Upper lobe of left lung (tissue), 6 donors: ENCODE measurements around the gene GYS2. TPM values are rescaled to one million over a fixed set of nuclear protein-coding genes. Genes with fewer than 3 reads are reported as not detected.

Experiments
- ATAC-seq, 2 donors: fragments of 200-7000 bp; cut with Tn5 transposase; one replicate each; pipeline ENCODE4 v1.9.1; 2022; ENCODE audit warnings: mild to moderate bottlenecking in 2 of 2, moderate library complexity in 2 of 2; ENCODE audit not compliant: low FRiP score in 2 of 2
- DNase-seq, 2 donors: peaks; one replicate each; pipeline ENCODE4 v3.0.0-alpha.2; 2019 to 2020
- H3K27ac ChIP-seq, 4 donors: fragments of 200-600 bp; sonication (generic); one replicate each; pipeline ENCODE4 v1.5.1; 2016 to 2019
- H3K27me3 ChIP-seq, 4 donors: fragments of 200-600 bp; sonication (generic); one replicate each; pipeline ENCODE4 v1.5.1; 2017 to 2019
- H3K36me3 ChIP-seq, 4 donors: fragments of 200-600 bp; sonication (generic); one replicate each; pipeline ENCODE4 v1.5.1; 2016 to 2019
- H3K4me1 ChIP-seq, 4 donors: fragments of 200-600 bp; sonication (generic); one replicate each; pipeline ENCODE4 v1.5.1; 2018 to 2019
- H3K4me3 ChIP-seq, 4 donors: fragments of 200-600 bp; sonication (generic); one replicate each; pipeline ENCODE4 v1.5.1; 2017 to 2019; ENCODE audit warnings: mild to moderate bottlenecking in 2 of 4, moderate library complexity in 1 of 4
- H3K9me3 ChIP-seq, 4 donors: fragments of 200-600 bp; sonication (generic); one replicate each; pipeline ENCODE4 v1.5.1; 2018 to 2019
- EP300 ChIP-seq, 4 donors: sonication (generic); formaldehyde crosslinking; IDR thresholded peaks; one replicate each; pipeline ENCODE4 v1.5.1; 2017; ENCODE audit warnings: antibody characterized with exemption in 4 of 4, control low read depth in 2 of 4
- POLR2A ChIP-seq, 4 donors: fragments of 450-650 bp; IDR thresholded peaks; one replicate each; pipeline ENCODE4 v1.5.1; 2016 to 2017; ENCODE audit warnings: antibody characterized with exemption in 4 of 4, mild to moderate bottlenecking in 2 of 4
- POLR2AphosphoS5 ChIP-seq, 2 donors: sonication (generic); formaldehyde crosslinking; IDR thresholded peaks; one replicate each; pipeline ENCODE4 v1.5.1; 2017; ENCODE audit warnings: antibody characterized with exemption in 2 of 2
- WGBS, 2 donors: methylation state at CpG; one replicate each; pipeline ENCODE4 v1.1.5; 2017 to 2018; 5-methylcytosine and 5-hydroxymethylcytosine counted together
- total RNA-seq, 6 donors: library from RNA; depleted of rRNA in 4 of 6; stranded (reverse); fragments of >200 nt in 4 of 6; gene quantifications; one replicate each; pipeline versions ENCODE4 v1.1.0 to v1.2.1, GENCODE V29; 2016 to 2021
- TF ChIP-seq, protein P1 (sequence below), 6 experiments: fragments of 450-650 bp in 4 of 6; fragments of 200-600 bp in 2 of 6; sonication (generic) in 2 of 6; IDR thresholded peaks; one replicate each; pipeline ENCODE4 v1.5.1; 2016 to 2019; ENCODE audit warnings: antibody characterized with exemption in 6 of 6
- donor health status: DM: no; HTN: no; CAD: no; lungs with moderate emphysema.
- donor health status: DM: no; HTN: yes; CAD: no; lungs with severe emphysema.

Gene GYS2
- total RNA-seq, 6 donors from 2014 or later = 0.55 TPM; not detected in 5

DNA sequence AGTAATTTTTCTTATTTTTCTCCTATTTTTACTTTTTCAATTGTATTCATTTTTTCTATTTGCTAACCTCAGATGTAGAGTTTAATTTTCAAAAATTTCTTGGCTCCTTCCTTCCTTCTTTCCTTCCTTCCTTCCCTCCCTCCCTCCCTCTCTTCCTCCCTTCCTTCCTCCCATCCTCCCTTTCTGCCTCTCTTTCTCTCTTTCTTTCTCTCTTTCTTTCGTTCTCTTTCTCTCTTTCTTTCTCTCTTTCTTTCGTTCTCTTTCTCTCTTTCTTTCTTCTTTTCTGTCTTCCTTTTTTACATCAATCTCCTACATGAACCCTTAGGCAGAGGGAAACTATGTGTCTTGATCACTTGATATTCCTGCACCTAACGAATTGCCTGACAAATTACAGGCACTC lies 12.4 kb upstream of the GYS2 start:
- no peak for ATAC-seq
- no peaks in the 10 kb centered on the region for H3K36me3 ChIP-seq
- no peak for DNase-seq
- H3K4me1 ChIP-seq = peaks cover 7 to 16% (median 12%) of the 10 kb centered on the region in 4 donors
- H3K27ac ChIP-seq = no peak overlapping the region
- WGBS, 2 donors = 89 to 91% methylated on average over 3 of the region's 3 CpGs
- H3K9me3 ChIP-seq = no peaks in the 10 kb centered on the region
- no peaks in the 10 kb centered on the region for H3K27me3 ChIP-seq
- no peak for TF ChIP-seq POLR2AphosphoS5 (IDR thresholded peaks at IDR 0.05)
- TF ChIP-seq, protein P1, sequence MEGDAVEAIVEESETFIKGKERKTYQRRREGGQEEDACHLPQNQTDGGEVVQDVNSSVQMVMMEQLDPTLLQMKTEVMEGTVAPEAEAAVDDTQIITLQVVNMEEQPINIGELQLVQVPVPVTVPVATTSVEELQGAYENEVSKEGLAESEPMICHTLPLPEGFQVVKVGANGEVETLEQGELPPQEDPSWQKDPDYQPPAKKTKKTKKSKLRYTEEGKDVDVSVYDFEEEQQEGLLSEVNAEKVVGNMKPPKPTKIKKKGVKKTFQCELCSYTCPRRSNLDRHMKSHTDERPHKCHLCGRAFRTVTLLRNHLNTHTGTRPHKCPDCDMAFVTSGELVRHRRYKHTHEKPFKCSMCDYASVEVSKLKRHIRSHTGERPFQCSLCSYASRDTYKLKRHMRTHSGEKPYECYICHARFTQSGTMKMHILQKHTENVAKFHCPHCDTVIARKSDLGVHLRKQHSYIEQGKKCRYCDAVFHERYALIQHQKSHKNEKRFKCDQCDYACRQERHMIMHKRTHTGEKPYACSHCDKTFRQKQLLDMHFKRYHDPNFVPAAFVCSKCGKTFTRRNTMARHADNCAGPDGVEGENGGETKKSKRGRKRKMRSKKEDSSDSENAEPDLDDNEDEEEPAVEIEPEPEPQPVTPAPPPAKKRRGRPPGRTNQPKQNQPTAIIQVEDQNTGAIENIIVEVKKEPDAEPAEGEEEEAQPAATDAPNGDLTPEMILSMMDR (IDR thresholded peaks at IDR 0.05) = no peak
- no peak for TF ChIP-seq POLR2A (IDR thresholded peaks at IDR 0.05)
- TF ChIP-seq EP300 (IDR thresholded peaks at IDR 0.05) = no peak
- H3K4me3 ChIP-seq = no peak overlapping the region

DNA sequence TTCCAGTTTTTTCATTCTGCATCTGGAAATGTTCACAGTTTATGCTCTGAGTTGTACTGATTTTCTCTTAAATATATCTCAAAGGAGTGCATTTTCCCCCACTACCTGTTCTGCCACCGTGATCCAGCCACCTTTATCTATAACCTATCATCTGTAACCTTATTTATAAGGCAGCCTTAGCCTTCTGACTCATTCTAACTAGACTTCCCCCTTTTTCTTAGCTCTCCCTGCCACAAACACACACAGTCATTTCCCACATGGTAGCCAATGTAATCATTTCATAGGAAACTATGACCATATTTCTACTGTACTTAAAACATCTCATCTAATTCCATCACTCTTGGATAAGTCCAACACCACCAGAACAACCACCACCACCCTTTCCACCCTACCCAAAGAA lies 10.8 kb upstream of the GYS2 start:
- Histone ChIP-seq H3K9me3 (no peaks in the 10 kb centered on the region), H3K4me3 (no peak overlapping the region), H3K4me1 (peaks cover 7 to 16% (median 12%) of the 10 kb centered on the region in 4 donors), H3K27me3 (no peaks in the 10 kb centered on the region), H3K27ac (no peak overlapping the region), H3K36me3 (no peaks in the 10 kb centered on the region)
- DNase-seq (no peak), ATAC-seq (peak in 1 of 2 donors; percentile 28)
- WGBS, 2 donors = 50 to 62% methylated on average over 1 of the region's 1 CpG
- TF ChIP-seq, protein P1 (IDR thresholded peaks at IDR 0.05) = no peak
- TF ChIP-seq EP300 (IDR thresholded peaks at IDR 0.05) (no peak), POLR2AphosphoS5 (IDR thresholded peaks at IDR 0.05) (no peak), POLR2A (IDR thresholded peaks at IDR 0.05) (no peak)

DNA sequence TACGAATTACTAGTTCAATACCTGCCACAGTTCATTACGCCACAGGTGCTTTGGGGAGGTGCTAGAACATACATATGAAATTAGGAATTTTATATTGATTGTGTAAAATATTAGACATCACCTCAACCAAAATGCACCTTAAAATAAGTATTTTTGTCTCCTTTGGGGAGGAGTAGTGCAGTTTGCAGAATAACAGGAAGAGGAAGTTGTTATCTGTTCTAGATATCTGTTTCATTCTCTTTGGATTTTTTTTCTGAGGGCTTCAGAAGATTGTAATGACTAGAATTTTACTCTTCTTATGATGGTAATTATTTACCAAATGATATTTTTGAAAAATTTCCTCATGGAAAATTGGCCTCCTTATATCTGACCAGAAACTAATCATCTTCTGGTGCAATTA lies 9.9 kb upstream of the GYS2 start:
- Histone ChIP-seq H3K4me3 (no peak overlapping the region), H3K27me3 (no peaks in the 10 kb centered on the region), H3K27ac (peak overlapping the region in 1 of 4 donors; percentile 44), H3K9me3 (no peaks in the 10 kb centered on the region), H3K4me1 (peaks cover 7 to 16% (median 12%) of the 10 kb centered on the region in 4 donors), H3K36me3 (no peaks in the 10 kb centered on the region)
- ATAC-seq (no peak), DNase-seq (no peak)
- WGBS, 2 donors = 79 to 88% methylated on average over 2 of the region's 2 CpGs
- TF ChIP-seq POLR2AphosphoS5 (IDR thresholded peaks at IDR 0.05) (no peak), EP300 (IDR thresholded peaks at IDR 0.05) (no peak), POLR2A (IDR thresholded peaks at IDR 0.05) (no peak)
- TF ChIP-seq, protein P1 (IDR thresholded peaks at IDR 0.05) = no peak

DNA sequence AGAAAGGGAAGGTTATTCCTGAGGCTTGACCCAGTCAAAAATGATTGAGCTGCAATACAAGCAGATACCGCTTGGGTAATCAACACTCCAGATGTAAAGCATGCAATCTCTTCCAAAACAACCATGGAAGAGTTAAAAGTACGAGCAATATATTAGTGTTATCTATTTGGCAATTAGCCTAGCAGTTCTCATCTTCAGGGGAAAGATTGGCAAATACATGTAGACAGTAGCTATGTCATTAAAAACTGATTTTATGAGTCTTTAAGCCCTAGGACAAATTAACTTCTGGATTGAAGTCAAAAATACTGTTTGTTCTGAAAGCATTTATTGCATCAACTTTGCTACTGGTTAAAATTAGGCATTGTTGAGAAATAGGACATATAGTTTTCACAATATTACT lies 9.3 kb upstream of the GYS2 start:
- Histone ChIP-seq H3K9me3 (no peaks in the 10 kb centered on the region), H3K4me1 (peaks cover 7 to 16% (median 12%) of the 10 kb centered on the region in 4 donors), H3K27ac (peak overlapping the region in 1 of 4 donors; percentile 44), H3K27me3 (no peaks in the 10 kb centered on the region), H3K4me3 (no peak overlapping the region), H3K36me3 (no peaks in the 10 kb centered on the region)
- TF ChIP-seq POLR2AphosphoS5 (IDR thresholded peaks at IDR 0.05) (no peak), POLR2A (IDR thresholded peaks at IDR 0.05) (no peak), EP300 (IDR thresholded peaks at IDR 0.05) (no peak)
- TF ChIP-seq, protein P1 (IDR thresholded peaks at IDR 0.05) = peak in 2 of 6 experiments; percentile 13 to 35
- WGBS, 2 donors = 33 to 36% methylated on average over 2 of the region's 2 CpGs
- DNase-seq (no peak), ATAC-seq (no peak)

DNA sequence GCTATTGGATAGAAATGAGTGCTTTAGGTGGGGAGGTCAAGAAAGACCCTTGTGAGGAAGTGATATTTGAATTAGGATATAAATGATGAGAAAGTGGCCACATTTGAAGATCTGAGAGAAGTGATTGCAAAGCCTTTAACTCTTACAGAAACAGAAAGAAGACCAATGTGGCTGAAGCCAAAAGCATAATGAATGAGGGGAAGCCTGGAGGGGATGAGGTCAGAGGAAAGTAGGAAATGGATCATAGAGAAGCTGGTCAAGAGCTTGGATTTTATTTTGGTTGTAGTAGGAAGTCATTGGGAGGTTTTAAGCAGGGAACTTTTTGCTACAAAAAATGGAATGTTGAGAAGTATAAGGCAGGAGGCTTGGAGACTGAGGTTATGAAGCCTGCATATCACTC lies 3.5 kb upstream of the GYS2 start:
- no peak overlapping the region for H3K4me3 ChIP-seq
- no peaks in the 10 kb centered on the region for H3K36me3 ChIP-seq
- no peaks in the 10 kb centered on the region for H3K27me3 ChIP-seq
- no peaks in the 10 kb centered on the region for H3K4me1 ChIP-seq
- H3K9me3 ChIP-seq = no peaks in the 10 kb centered on the region
- no peak for DNase-seq
- TF ChIP-seq POLR2AphosphoS5 (IDR thresholded peaks at IDR 0.05) (no peak), EP300 (IDR thresholded peaks at IDR 0.05) (no peak), POLR2A (IDR thresholded peaks at IDR 0.05) (no peak)
- TF ChIP-seq, protein P1 (IDR thresholded peaks at IDR 0.05) = no peak
- H3K27ac ChIP-seq = no peak overlapping the region
- ATAC-seq = no peak
